SK-N-SH (cell line): ENCODE data around the gene ZFX.

Experiments
- CTCF ChIP-seq: fragments of 200-600 bp; sonication (generic); IDR thresholded peaks from 2 replicates; pipeline ENCODE4 v1.6.1; 2017; ENCODE audit warnings: antibody characterized with exemption, mild to moderate bottlenecking, moderate library complexity
- EP300 ChIP-seq, 2 experiments: IDR thresholded peaks; 2 replicates each; pipeline versions ENCODE4 v1.4.0 to v1.6.1; 2012; ENCODE audit warnings: borderline replicate concordance in 1 of 2, low read depth in 1 of 2, low read length in 1 of 2
- JUND ChIP-seq: IDR thresholded peaks from 2 replicates; pipeline ENCODE4 v1.4.0; 2012
- MXI1 ChIP-seq: IDR thresholded peaks from 2 replicates; pipeline ENCODE4 v1.6.1; 2012; ENCODE audit warnings: mild to moderate bottlenecking, low read depth, low read length, improper control_type of control experiment

DNA sequence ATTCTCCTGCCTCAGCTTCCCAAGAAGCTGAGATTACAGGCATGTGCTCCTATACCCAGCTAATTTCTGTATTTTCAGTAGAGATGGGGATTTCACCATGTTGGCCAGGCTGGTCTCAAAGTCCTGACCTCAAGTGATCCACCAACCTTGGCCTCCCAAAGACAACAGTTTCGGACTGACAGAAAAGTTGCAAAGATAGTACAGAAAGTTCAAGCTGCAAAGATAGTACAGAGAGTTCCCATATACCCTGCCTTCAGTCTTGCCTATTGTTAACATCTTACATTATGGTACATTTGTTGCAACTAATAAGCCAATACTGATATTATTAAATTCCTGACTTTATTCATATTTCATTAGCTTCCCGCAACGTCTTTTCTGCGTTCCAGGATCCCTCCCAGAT lies 98.5 kb downstream of the ZFX start:
- TF ChIP-seq CTCF (no peak), EP300 (IDR thresholded peaks at IDR 0.05; ENCODE audit: borderline replicate concordance in 1 of 2, low read depth in 1 of 2, low read length in 1 of 2) (no peak), JUND (no peak), MXI1 (no peak)
